GM12878 (cell line): ENCODE measurements around the gene TAS2R10. TPM values are rescaled to one million over a fixed set of nuclear protein-coding genes. Genes with fewer than 3 reads are reported as not detected.

Experiments used
- CHD1 ChIP-seq: IDR thresholded peaks from 2 replicates; pipeline ENCODE4 v1.6.1; 2012; ENCODE audit warnings: low read depth, low read length, improper control_type of control experiment
- TAF1 ChIP-seq: IDR thresholded peaks from 2 replicates; pipeline ENCODE4 v1.6.1; 2011; ENCODE audit warnings: mild to moderate bottlenecking, low read depth, low read length, borderline replicate concordance
- WRNIP1 ChIP-seq: IDR thresholded peaks from 2 replicates; pipeline ENCODE4 v1.6.1; 2011; ENCODE audit warnings: low read depth, low read length, improper control_type of control experiment, borderline replicate concordance
- polyA plus RNA-seq, 11 experiments: library from polyadenylated mRNA; depleted of rRNA in 4 of 11; unstranded in 6 of 11; stranded (reverse) in 5 of 11; fragments of >200 nt; fragmentation: Nextera tagmentation in 4 of 11; fragmentation: Illumina TruSeq in 1 of 11; extraction: Ambion mirVana in 4 of 11; extraction: Trizol in 1 of 11; gene quantifications; 1 replicate in 1 of 11; 2 replicates in 10 of 11; pipeline versions ENCODE4 v1.2.1 to v1.2.3, GENCODE V29; 2011 to 2016; ENCODE audit warnings: inconsistent platforms in 2 of 11, missing spikeins in 2 of 11, low read depth in 1 of 11
- total RNA-seq, 4 experiments: library from RNA; depleted of rRNA in 3 of 4; stranded (reverse); fragments of >200 nt in 3 of 4; fragmentation: Illumina TruSeq in 1 of 4; extraction: Trizol in 1 of 4; gene quantifications; 2 replicates each; pipeline versions ENCODE4 v1.2.1 to v1.2.3, GENCODE V29; 2013 to 2021
- TF ChIP-seq, protein P1 (sequence below): fragments of 150-350 bp; IDR thresholded peaks from 2 replicates; pipeline ENCODE4 v1.6.1; 2016; ENCODE audit warnings: low read depth, low read length
- TF ChIP-seq, protein P2 (sequence below): fragments of 450-650 bp; IDR thresholded peaks from 2 replicates; pipeline ENCODE4 v1.6.1; 2017; ENCODE audit warnings: mild to moderate bottlenecking
- TF ChIP-seq, protein P3 (sequence below): fragments of 450-650 bp; IDR thresholded peaks from 2 replicates; pipeline ENCODE4 v1.6.1; 2018; ENCODE audit warnings: mild to moderate bottlenecking, low read depth, moderate library complexity; ENCODE audit not compliant: partially characterized antibody

Gene TAS2R10
- total and polyA plus RNA-seq, 10 of the 15 experiments (the other 5 are each of a cell fraction or from before 2014, with no cell fraction given): 0.11 to 1.4 (median 0.54) TPM; not detected in 1

DNA sequence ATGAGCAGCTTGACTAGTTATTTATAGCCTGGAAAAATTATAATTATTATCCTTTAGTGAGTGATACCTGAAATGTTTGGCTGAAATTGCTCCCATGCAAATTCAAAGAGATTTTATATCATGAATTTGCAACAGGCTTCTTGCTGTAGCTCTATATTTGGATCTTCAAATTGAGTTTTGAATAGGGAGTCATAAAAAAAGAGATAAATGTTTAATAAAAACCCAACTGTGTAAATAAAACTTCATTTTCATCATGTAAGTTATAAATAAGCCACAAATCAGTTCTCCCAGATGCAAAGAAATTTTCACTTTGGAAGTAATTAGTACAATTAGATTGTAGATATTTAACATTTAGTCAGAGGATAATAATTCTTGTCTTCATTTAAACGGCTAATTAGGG is 19.0 kb downstream of the TAS2R10 start, which contains the start of gene TAS2R8 (continued):
- TF ChIP-seq, protein P1, sequence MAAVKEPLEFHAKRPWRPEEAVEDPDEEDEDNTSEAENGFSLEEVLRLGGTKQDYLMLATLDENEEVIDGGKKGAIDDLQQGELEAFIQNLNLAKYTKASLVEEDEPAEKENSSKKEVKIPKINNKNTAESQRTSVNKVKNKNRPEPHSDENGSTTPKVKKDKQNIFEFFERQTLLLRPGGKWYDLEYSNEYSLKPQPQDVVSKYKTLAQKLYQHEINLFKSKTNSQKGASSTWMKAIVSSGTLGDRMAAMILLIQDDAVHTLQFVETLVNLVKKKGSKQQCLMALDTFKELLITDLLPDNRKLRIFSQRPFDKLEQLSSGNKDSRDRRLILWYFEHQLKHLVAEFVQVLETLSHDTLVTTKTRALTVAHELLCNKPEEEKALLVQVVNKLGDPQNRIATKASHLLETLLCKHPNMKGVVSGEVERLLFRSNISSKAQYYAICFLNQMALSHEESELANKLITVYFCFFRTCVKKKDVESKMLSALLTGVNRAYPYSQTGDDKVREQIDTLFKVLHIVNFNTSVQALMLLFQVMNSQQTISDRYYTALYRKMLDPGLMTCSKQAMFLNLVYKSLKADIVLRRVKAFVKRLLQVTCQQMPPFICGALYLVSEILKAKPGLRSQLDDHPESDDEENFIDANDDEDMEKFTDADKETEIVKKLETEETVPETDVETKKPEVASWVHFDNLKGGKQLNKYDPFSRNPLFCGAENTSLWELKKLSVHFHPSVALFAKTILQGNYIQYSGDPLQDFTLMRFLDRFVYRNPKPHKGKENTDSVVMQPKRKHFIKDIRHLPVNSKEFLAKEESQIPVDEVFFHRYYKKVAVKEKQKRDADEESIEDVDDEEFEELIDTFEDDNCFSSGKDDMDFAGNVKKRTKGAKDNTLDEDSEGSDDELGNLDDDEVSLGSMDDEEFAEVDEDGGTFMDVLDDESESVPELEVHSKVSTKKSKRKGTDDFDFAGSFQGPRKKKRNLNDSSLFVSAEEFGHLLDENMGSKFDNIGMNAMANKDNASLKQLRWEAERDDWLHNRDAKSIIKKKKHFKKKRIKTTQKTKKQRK: no peak
- no peak for TF ChIP-seq WRNIP1
- no peak for TF ChIP-seq CHD1
- TF ChIP-seq, protein P2, sequence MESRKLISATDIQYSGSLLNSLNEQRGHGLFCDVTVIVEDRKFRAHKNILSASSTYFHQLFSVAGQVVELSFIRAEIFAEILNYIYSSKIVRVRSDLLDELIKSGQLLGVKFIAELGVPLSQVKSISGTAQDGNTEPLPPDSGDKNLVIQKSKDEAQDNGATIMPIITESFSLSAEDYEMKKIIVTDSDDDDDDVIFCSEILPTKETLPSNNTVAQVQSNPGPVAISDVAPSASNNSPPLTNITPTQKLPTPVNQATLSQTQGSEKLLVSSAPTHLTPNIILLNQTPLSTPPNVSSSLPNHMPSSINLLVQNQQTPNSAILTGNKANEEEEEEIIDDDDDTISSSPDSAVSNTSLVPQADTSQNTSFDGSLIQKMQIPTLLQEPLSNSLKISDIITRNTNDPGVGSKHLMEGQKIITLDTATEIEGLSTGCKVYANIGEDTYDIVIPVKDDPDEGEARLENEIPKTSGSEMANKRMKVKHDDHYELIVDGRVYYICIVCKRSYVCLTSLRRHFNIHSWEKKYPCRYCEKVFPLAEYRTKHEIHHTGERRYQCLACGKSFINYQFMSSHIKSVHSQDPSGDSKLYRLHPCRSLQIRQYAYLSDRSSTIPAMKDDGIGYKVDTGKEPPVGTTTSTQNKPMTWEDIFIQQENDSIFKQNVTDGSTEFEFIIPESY: no peak
- TF ChIP-seq, protein P3, sequence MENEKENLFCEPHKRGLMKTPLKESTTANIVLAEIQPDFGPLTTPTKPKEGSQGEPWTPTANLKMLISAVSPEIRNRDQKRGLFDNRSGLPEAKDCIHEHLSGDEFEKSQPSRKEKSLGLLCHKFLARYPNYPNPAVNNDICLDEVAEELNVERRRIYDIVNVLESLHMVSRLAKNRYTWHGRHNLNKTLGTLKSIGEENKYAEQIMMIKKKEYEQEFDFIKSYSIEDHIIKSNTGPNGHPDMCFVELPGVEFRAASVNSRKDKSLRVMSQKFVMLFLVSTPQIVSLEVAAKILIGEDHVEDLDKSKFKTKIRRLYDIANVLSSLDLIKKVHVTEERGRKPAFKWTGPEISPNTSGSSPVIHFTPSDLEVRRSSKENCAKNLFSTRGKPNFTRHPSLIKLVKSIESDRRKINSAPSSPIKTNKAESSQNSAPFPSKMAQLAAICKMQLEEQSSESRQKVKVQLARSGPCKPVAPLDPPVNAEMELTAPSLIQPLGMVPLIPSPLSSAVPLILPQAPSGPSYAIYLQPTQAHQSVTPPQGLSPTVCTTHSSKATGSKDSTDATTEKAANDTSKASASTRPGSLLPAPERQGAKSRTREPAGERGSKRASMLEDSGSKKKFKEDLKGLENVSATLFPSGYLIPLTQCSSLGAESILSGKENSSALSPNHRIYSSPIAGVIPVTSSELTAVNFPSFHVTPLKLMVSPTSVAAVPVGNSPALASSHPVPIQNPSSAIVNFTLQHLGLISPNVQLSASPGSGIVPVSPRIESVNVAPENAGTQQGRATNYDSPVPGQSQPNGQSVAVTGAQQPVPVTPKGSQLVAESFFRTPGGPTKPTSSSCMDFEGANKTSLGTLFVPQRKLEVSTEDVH: no peak
- TF ChIP-seq TAF1: no peak
